Ovary (tissue), 3 donors: Measurements from ENCODE around the gene EPHA10.

ENCODE experiments used
- EP300 ChIP-seq: sonication (generic); formaldehyde crosslinking; IDR thresholded peaks from one replicate; pipeline ENCODE4 v1.6.1; 2017; ENCODE audit warnings: antibody characterized with exemption
- POLR2A ChIP-seq: fragments of 450-650 bp; IDR thresholded peaks from one replicate; pipeline ENCODE4 v1.6.1; 2017; ENCODE audit warnings: antibody characterized with exemption, mild to moderate bottlenecking, moderate library complexity
- TF ChIP-seq, protein P1 (sequence below), 3 donors: fragments of 450-650 bp in 2 of 3; fragments of 200-600 bp in 1 of 3; IDR thresholded peaks; one replicate each; pipeline versions ENCODE4 v1.5.1 to v1.8.0; 2016 to 2022; ENCODE audit warnings: antibody characterized with exemption in 3 of 3, mild to moderate bottlenecking in 1 of 3
- donor health status: DM: no; HTN: no; CAD: no.

DNA sequence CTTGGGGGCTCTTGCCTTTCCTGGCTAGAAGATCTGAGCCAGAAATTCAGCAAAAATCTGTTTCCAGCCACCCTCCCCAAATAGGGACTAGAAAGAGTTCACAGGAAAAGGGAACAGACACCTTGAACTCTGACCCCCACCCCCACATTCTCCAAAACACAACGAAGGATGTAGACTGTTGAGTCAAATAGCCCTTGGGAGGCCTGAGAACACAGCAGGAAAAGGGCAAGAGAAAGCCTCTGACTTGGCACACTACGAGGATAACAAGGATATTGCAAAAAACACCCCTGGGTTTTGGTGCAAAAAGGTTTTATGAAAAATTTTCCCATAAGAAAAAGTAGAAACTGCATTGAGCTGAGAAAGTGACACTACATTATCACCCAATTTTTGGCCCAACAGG lies 45.0 kb upstream of the EPHA10 start:
- TF ChIP-seq POLR2A, result no peak
- TF ChIP-seq, protein P1, sequence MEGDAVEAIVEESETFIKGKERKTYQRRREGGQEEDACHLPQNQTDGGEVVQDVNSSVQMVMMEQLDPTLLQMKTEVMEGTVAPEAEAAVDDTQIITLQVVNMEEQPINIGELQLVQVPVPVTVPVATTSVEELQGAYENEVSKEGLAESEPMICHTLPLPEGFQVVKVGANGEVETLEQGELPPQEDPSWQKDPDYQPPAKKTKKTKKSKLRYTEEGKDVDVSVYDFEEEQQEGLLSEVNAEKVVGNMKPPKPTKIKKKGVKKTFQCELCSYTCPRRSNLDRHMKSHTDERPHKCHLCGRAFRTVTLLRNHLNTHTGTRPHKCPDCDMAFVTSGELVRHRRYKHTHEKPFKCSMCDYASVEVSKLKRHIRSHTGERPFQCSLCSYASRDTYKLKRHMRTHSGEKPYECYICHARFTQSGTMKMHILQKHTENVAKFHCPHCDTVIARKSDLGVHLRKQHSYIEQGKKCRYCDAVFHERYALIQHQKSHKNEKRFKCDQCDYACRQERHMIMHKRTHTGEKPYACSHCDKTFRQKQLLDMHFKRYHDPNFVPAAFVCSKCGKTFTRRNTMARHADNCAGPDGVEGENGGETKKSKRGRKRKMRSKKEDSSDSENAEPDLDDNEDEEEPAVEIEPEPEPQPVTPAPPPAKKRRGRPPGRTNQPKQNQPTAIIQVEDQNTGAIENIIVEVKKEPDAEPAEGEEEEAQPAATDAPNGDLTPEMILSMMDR (IDR thresholded peaks at IDR 0.05), result no peak
- no peak for TF ChIP-seq EP300
